Esophagus squamous epithelium (tissue), 4 donors: ENCODE measurements around the gene IL1RAPL2.

Source experiments
- CTCF ChIP-seq, 6 experiments: fragments of 450-650 bp in 4 of 6; fragments of 200-600 bp in 2 of 6; sonication (generic) in 2 of 6; IDR thresholded peaks; one replicate each; pipeline ENCODE4 v1.5.1; 2016 to 2019; ENCODE audit warnings: antibody characterized with exemption in 6 of 6, mild to moderate bottlenecking in 4 of 6, moderate library complexity in 4 of 6
- POLR2A ChIP-seq, 4 donors: fragments of 450-650 bp; IDR thresholded peaks; one replicate each; pipeline ENCODE4 v1.6.1; 2017; ENCODE audit warnings: antibody characterized with exemption in 4 of 4, mild to moderate bottlenecking in 4 of 4, moderate library complexity in 3 of 4

- TF ChIP-seq POLR2A (IDR thresholded peaks at IDR 0.05) (no peak), CTCF (IDR thresholded peaks at IDR 0.05) (no peak)
Measured at GRCh38 chrX:104842646-104843045, 276.6 kb downstream of the IL1RAPL2 start.
